ENCODE data around the gene PSMD5.
"Not testable (repeated sequence)": the region's sequence is repeated elsewhere in the genome, so short reads cannot be mapped to it uniquely, and the experiment has no call there.

The PSMD5 gene

DNA sequence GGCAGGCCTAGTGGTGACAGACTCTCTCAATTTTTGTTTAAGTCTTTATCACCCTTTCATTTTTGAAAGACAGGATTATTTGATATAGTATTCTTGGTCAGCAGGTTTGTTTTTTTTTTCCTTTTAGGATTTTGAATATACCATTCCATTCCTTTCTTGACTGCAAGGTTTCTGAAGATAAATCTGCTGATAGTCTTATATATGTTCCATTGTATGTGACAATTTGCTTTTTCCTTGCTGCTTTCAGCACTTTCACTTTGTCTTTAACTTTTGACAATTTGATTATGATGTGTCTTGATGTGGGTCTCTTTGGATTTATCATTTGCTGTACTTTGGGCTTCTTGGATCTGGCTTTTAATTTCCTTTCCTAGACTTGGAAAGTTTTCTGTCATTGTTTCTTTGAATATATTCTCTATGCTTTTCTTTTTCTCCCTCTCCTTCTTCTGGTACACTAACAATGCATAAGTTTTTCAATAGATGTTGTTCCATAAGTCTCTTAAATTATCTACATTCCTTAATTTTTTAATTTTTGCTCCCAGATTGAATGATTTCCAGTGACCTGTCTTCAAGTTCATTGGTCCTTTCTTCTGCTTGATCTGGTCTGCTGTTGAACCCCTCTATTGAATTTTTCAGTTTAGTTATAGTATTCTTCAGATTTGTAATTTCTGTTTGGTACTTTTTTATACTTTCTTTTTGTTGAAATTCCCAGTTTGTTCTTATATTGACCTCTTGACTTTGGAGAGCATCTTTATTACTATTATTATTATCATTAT, 34.9 kb downstream of the PSMD5 start:
- Histone ChIP-seq H3F3A (ENCODE audit: insufficient read depth) (no peaks in the 10 kb centered on the region), H3K4me2 (ENCODE audit: low read depth, low read length, poor library complexity, severe bottlenecking) (no peak overlapping the region), H3K79me2 (ENCODE audit: insufficient read depth, low read length) (no peaks in the 10 kb centered on the region), H3K27me3 (ENCODE audit: low read length) (no peaks in the 10 kb centered on the region), H2AFZ (ENCODE audit: low read depth, low read length, severe bottlenecking) (no peak overlapping the region), H3K27ac (ENCODE audit: low read depth, low read length) (no peak overlapping the region), H4K20me1 (ENCODE audit: low read depth, low read length) (no peaks in the 10 kb centered on the region), H3K4me3 (ENCODE audit: insufficient read depth, low read length, poor library complexity, severe bottlenecking) (no peak overlapping the region), H3K36me3 (ENCODE audit: low read length) (peaks cover 6% of the 10 kb centered on the region), H3K9me3 (ENCODE audit: insufficient read depth, low read length) (peaks cover 7% of the 10 kb centered on the region; the same call in 1 of the 2 replicates), H3K9ac (ENCODE audit: low read length) (no peak overlapping the region), H3K9me2 (replicated peaks; ENCODE audit: insufficient read depth, low read length) (no peaks in the 10 kb centered on the region)
- TF ChIP-seq, protein P1, sequence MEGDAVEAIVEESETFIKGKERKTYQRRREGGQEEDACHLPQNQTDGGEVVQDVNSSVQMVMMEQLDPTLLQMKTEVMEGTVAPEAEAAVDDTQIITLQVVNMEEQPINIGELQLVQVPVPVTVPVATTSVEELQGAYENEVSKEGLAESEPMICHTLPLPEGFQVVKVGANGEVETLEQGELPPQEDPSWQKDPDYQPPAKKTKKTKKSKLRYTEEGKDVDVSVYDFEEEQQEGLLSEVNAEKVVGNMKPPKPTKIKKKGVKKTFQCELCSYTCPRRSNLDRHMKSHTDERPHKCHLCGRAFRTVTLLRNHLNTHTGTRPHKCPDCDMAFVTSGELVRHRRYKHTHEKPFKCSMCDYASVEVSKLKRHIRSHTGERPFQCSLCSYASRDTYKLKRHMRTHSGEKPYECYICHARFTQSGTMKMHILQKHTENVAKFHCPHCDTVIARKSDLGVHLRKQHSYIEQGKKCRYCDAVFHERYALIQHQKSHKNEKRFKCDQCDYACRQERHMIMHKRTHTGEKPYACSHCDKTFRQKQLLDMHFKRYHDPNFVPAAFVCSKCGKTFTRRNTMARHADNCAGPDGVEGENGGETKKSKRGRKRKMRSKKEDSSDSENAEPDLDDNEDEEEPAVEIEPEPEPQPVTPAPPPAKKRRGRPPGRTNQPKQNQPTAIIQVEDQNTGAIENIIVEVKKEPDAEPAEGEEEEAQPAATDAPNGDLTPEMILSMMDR (IDR thresholded peaks at IDR 0.05; ENCODE audit: insufficient read depth, low read length, poor library complexity, severe bottlenecking), result no peak
- TF ChIP-seq EZH2phosphoT487 (conservative IDR thresholded peaks at IDR 0.05; ENCODE audit: low read length), result no peak

GRCh38 chr9:120804784-120805363, 37.8 kb downstream of the PSMD5 start:
- H3F3A ChIP-seq (ENCODE audit: insufficient read depth); H3K4me3 ChIP-seq (ENCODE audit: insufficient read depth, low read length, poor library complexity, severe bottlenecking); H3K9me3 ChIP-seq (ENCODE audit: insufficient read depth, low read length); H3K9ac ChIP-seq (ENCODE audit: low read length); H3K9me2 ChIP-seq (replicated peaks; ENCODE audit: insufficient read depth, low read length); H2AFZ ChIP-seq (ENCODE audit: low read depth, low read length, severe bottlenecking); H3K27me3 ChIP-seq (ENCODE audit: low read length); H3K27ac ChIP-seq (ENCODE audit: low read depth, low read length); H4K20me1 ChIP-seq (ENCODE audit: low read depth, low read length); H3K79me2 ChIP-seq (ENCODE audit: insufficient read depth, low read length); H3K36me3 ChIP-seq (ENCODE audit: low read length); H3K4me2 ChIP-seq (ENCODE audit: low read depth, low read length, poor library complexity, severe bottlenecking): not testable (repeated sequence)

DNA sequence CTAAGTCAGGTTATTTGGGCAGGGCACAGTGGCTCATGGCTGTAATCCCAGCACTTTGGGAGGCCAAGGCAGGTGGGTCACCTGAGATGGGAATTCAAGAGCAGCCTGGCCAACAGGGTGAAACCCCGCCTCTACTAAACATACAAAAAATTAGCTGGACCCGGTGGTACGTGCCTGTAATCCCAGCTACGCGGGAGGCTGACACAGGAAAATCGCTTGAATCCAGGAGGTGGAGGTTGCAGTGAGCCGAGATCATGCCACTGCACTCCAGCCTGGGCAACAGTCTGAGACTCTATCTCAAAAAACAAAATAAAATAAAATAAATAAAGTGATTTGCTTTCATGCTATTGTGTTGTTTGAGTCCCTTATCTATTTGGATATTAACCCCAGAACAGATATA, 41.3 kb downstream of the PSMD5 start:
- no peaks in the 10 kb centered on the region for H3K79me2 ChIP-seq (ENCODE audit: insufficient read depth, low read length)
- no peaks in the 10 kb centered on the region for H3K9me2 ChIP-seq (replicated peaks; ENCODE audit: insufficient read depth, low read length)
- no peak overlapping the region for H3K27ac ChIP-seq (ENCODE audit: low read depth, low read length)
- no peaks in the 10 kb centered on the region for H3K36me3 ChIP-seq (ENCODE audit: low read length)
- no peaks in the 10 kb centered on the region for H3K27me3 ChIP-seq (ENCODE audit: low read length)
- no peaks in the 10 kb centered on the region for H4K20me1 ChIP-seq (ENCODE audit: low read depth, low read length)
- no peak overlapping the region for H3K4me2 ChIP-seq (ENCODE audit: low read depth, low read length, poor library complexity, severe bottlenecking)
- no peaks in the 10 kb centered on the region; the same call in 1 of the 2 replicates for H3K9me3 ChIP-seq (ENCODE audit: insufficient read depth, low read length)
- H2AFZ ChIP-seq (ENCODE audit: low read depth, low read length, severe bottlenecking), result no peak overlapping the region
- H3K4me3 ChIP-seq (ENCODE audit: insufficient read depth, low read length, poor library complexity, severe bottlenecking), result no peak overlapping the region
- H3K9ac ChIP-seq (ENCODE audit: low read length), result no peak overlapping the region
- TF ChIP-seq EZH2phosphoT487 (conservative IDR thresholded peaks at IDR 0.05; ENCODE audit: low read length), result no peak
- TF ChIP-seq, protein P1 (IDR thresholded peaks at IDR 0.05; ENCODE audit: insufficient read depth, low read length, poor library complexity, severe bottlenecking), result no peak
- no peaks in the 10 kb centered on the region for H3F3A ChIP-seq (ENCODE audit: insufficient read depth)

All from SU-DHL-6 (cell line).